Measurements from ENCODE around the gene HHATL.

HHATL gene

GRCh38 chr3:42656680-42657610, 45.7 kb downstream of the HHATL start:
- DNase-seq (ENCODE audit: insufficient read length, low spot score) (no peak), FAIRE-seq (no peak)

GRCh38 chr3:42655980-42656679, 46.5 kb downstream of the HHATL start:
- DNase-seq (ENCODE audit: insufficient read length, low spot score) = no peak
- FAIRE-seq = no peak

GRCh38 chr3:42655331-42655888, 47.2 kb downstream of the HHATL start:
- DNase-seq (ENCODE audit: insufficient read length, low spot score) = no peak
- FAIRE-seq = no peak

- DNase-seq (ENCODE audit: insufficient read length, low spot score) (no peak), FAIRE-seq (no peak)
These were observed 48.0 kb downstream of the HHATL start for GRCh38 chr3:42654331-42655201.

- DNase-seq (ENCODE audit: insufficient read length, low spot score) (no peak), FAIRE-seq (no peak)
These were observed 48.9 kb downstream of the HHATL start, which contains the start of gene ZBTB47 for GRCh38 chr3:42653560-42654330. Gene ZBTB47, plus strand, starts transcription at chr3:42653697. Its CDS starts 4,659 bp downstream, at chr3:42658356.

GRCh38 chr3:42653303-42653559, 49.4 kb downstream of the HHATL start:
- FAIRE-seq (no peak), DNase-seq (ENCODE audit: insufficient read length, low spot score) (no peak)

GRCh38 chr3:42652611-42653302, 49.8 kb downstream of the HHATL start:
- DNase-seq (ENCODE audit: insufficient read length, low spot score) (no peak), FAIRE-seq (peak; percentile 68)

- DNase-seq (ENCODE audit: insufficient read length, low spot score) (no peak), FAIRE-seq (no peak)
These were observed 50.4 kb downstream of the HHATL start for GRCh38 chr3:42652251-42652610.

GRCh38 chr3:42651248-42652091, 51.1 kb downstream of the HHATL start:
- DNase-seq (ENCODE audit: insufficient read length, low spot score) (no peak), FAIRE-seq (peak; percentile 11)

GRCh38 chr3:42649783-42650182, 52.8 kb downstream of the HHATL start:
- DNase-seq (ENCODE audit: insufficient read length, low spot score) (no peak), FAIRE-seq (no peak)

- FAIRE-seq (no peak), DNase-seq (ENCODE audit: insufficient read length, low spot score) (no peak)
These were observed 53.6 kb downstream of the HHATL start for GRCh38 chr3:42649006-42649405.

GRCh38 chr3:42647821-42648459, 54.7 kb downstream of the HHATL start:
- FAIRE-seq (no peak), DNase-seq (ENCODE audit: insufficient read length, low spot score) (no peak)

Data from GM19239 (cell line).